GM12878 (cell line): ENCODE measurements around the gene SGTB. TPM values are rescaled to one million over a fixed set of nuclear protein-coding genes. Genes with fewer than 3 reads are reported as not detected.

Experiments used
- CBX3 ChIP-seq: fragments of 200-600 bp; sonication (generic); IDR thresholded peaks from 2 replicates; pipeline ENCODE4 v1.6.1; 2016; ENCODE audit warnings: low read depth, borderline replicate concordance
- CBX5 ChIP-seq: sonication (generic); IDR thresholded peaks from 2 replicates; pipeline ENCODE4 v1.6.1; 2016; ENCODE audit warnings: low read depth, moderate library complexity, mild to moderate bottlenecking, inconsistent platforms
- CREB1 ChIP-seq: IDR thresholded peaks from 2 replicates; pipeline ENCODE4 v1.6.1; 2012; ENCODE audit warnings: low read depth, mild to moderate bottlenecking, inconsistent platforms
- CUX1 ChIP-seq: IDR thresholded peaks from 2 replicates; pipeline ENCODE4 v1.6.1; 2012; ENCODE audit warnings: improper control_type of control experiment, low read depth, low read length; ENCODE audit not compliant: insufficient replicate concordance
- FOXM1 ChIP-seq: IDR thresholded peaks from 2 replicates; pipeline ENCODE4 v1.6.1; 2012; ENCODE audit warnings: low read depth, mild to moderate bottlenecking, inconsistent platforms, low read length, moderate library complexity
- GATAD2B ChIP-seq: fragments of 450-650 bp; conservative IDR thresholded peaks from 2 replicates; pipeline ENCODE4 v1.6.1; 2017; ENCODE audit warnings: low read depth, mild to moderate bottlenecking, moderate library complexity
- HSF1 ChIP-seq: fragments of 150-350 bp; IDR thresholded peaks from 2 replicates; pipeline ENCODE4 v1.6.1; 2014; ENCODE audit warnings: mild to moderate bottlenecking, low read depth, low read length
- IKZF1 ChIP-seq: fragments of 450-650 bp; conservative IDR thresholded peaks from 2 replicates; pipeline ENCODE4 v1.6.1; 2017; ENCODE audit warnings: antibody characterized with exemption, mild to moderate bottlenecking
- KAT2A ChIP-seq: conservative IDR thresholded peaks from 2 replicates; pipeline ENCODE4 v1.6.1; 2011; ENCODE audit warnings: low read depth, low read length; ENCODE audit not compliant: control insufficient read depth
- MXI1 ChIP-seq: fragments of 150-350 bp; IDR thresholded peaks from 2 replicates; pipeline ENCODE4 v1.6.1; 2011; ENCODE audit warnings: low read depth, mild to moderate bottlenecking, inconsistent platforms, low read length, improper control_type of control experiment
- MYC ChIP-seq: IDR thresholded peaks from 2 replicates; pipeline ENCODE4 v1.6.1; 2011; ENCODE audit warnings: mild to moderate bottlenecking, low read length, moderate library complexity, inconsistent platforms; ENCODE audit not compliant: insufficient read depth, insufficient replicate concordance, insufficient read length, severe bottlenecking
- NFXL1 ChIP-seq: fragments of 450-650 bp; IDR thresholded peaks from 2 replicates; pipeline ENCODE4 v1.6.1; 2017; ENCODE audit warnings: antibody characterized with exemption, mild to moderate bottlenecking, borderline replicate concordance
- NRF1 ChIP-seq: conservative IDR thresholded peaks from 2 replicates; pipeline ENCODE4 v1.6.1; 2011; ENCODE audit warnings: mild to moderate bottlenecking, low read depth, low read length, improper control_type of control experiment
- POLR2A ChIP-seq: IDR thresholded peaks from 2 replicates; pipeline ENCODE4 v1.6.1; 2011; ENCODE audit warnings: low read depth, mild to moderate bottlenecking, low read length
- RELA ChIP-seq: fragments of 450-650 bp; IDR thresholded peaks from 2 replicates; pipeline ENCODE4 v1.8.0; 2014; ENCODE audit warnings: borderline replicate concordance; ENCODE audit not compliant: partially characterized antibody
- RUNX3 ChIP-seq: IDR thresholded peaks from 2 replicates; pipeline ENCODE4 v1.6.1; 2012; ENCODE audit warnings: low read length, inconsistent platforms
- STAT3 ChIP-seq: IDR thresholded peaks from 2 replicates; pipeline ENCODE4 v1.6.1; 2011; ENCODE audit warnings: low read depth, low read length, improper control_type of control experiment
- TCF12 ChIP-seq: IDR thresholded peaks from 2 replicates; pipeline ENCODE4 v1.6.1; 2011; ENCODE audit warnings: low read depth, mild to moderate bottlenecking, low read length
- ZNF24 ChIP-seq: fragments of 450-650 bp; IDR thresholded peaks from 2 replicates; pipeline ENCODE4 v1.6.1; 2017; ENCODE audit warnings: antibody characterized with exemption, mild to moderate bottlenecking
- ZSCAN29 ChIP-seq: fragments of 450-650 bp; IDR thresholded peaks from 2 replicates; pipeline ENCODE4 v1.6.1; 2017; ENCODE audit warnings: mild to moderate bottlenecking, moderate library complexity
- polyA plus RNA-seq, 11 experiments: library from polyadenylated mRNA; depleted of rRNA in 4 of 11; unstranded in 6 of 11; stranded (reverse) in 5 of 11; fragments of >200 nt; fragmentation: Nextera tagmentation in 4 of 11; fragmentation: Illumina TruSeq in 1 of 11; extraction: Ambion mirVana in 4 of 11; extraction: Trizol in 1 of 11; gene quantifications; 1 replicate in 1 of 11; 2 replicates in 10 of 11; pipeline versions ENCODE4 v1.2.1 to v1.2.3, GENCODE V29; 2011 to 2016; ENCODE audit warnings: inconsistent platforms in 2 of 11, missing spikeins in 2 of 11, low read depth in 1 of 11
- total RNA-seq, 4 experiments: library from RNA; depleted of rRNA in 3 of 4; stranded (reverse); fragments of >200 nt in 3 of 4; fragmentation: Illumina TruSeq in 1 of 4; extraction: Trizol in 1 of 4; gene quantifications; 2 replicates each; pipeline versions ENCODE4 v1.2.1 to v1.2.3, GENCODE V29; 2013 to 2021
- TF ChIP-seq, protein P1 (sequence below), 3 experiments: IDR thresholded peaks in 2 of 3; conservative IDR thresholded peaks in 1 of 3; 2 replicates each; pipeline ENCODE4 v1.5.1; 2011; ENCODE audit warnings: low read depth in 3 of 3, low read length in 3 of 3, mild to moderate bottlenecking in 3 of 3, control low read depth in 2 of 3, moderate library complexity in 2 of 3, inconsistent platforms in 1 of 3, mixed read lengths in 1 of 3; ENCODE audit not compliant: control insufficient read depth in 2 of 3, insufficient read depth in 1 of 3; ENCODE audit errors: extremely low read depth in 1 of 3

The SGTB gene
- total and polyA plus RNA-seq, 10 of the 15 experiments (the other 5 are each of a cell fraction or from before 2014, with no cell fraction given), result 1.0 to 7.8 (median 5.4) TPM

DNA sequence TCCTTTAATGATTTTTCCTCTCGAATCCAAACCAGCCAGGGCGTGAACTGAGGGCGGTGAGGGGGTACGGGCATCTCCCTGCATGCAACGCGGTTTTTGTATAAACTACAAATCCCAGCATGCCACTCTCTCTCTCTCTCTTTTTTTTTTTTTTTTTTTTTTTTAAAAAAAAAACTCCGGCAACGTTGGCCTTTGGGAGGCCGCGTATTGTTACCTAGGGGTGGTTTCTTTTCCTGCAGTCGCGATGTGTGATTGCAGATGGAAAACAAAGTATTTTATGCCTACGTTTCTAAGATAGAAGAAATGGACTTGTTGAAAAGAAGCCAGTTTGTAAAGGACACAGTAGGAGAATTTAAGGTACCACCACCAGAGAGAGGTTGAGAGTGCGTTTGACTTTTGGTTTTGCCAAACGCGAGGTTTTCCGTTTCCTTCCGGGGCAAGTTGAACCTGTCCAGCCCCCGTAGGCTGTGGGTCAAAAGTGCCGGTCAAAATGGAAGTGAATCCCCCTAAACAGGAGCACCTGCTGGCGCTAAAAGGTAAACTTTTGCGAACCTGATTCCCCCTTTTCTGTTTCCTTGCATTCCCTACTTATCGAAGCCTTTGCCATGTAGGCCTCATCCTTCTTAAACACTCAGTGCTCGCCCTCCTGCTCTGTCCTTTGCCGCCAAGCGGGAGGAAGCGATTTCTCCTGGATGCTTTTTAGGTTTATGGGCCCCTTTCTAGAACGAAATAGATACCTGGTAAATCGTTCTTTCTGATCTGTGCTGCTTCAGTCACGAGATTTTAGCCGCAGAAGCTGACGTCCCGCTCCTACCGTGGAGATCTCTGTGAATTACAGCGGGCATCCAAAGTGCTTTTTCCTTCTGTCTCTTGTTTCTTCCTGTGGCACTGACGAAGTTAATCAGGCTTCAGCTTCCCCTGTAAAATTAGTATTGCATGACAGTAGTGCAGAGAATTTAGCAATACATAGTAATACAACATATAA, 97.0 kb downstream of the SGTB start, which contains the start of the genes SHLD3 and TRAPPC13 (continued):
- TF ChIP-seq, protein P1, sequence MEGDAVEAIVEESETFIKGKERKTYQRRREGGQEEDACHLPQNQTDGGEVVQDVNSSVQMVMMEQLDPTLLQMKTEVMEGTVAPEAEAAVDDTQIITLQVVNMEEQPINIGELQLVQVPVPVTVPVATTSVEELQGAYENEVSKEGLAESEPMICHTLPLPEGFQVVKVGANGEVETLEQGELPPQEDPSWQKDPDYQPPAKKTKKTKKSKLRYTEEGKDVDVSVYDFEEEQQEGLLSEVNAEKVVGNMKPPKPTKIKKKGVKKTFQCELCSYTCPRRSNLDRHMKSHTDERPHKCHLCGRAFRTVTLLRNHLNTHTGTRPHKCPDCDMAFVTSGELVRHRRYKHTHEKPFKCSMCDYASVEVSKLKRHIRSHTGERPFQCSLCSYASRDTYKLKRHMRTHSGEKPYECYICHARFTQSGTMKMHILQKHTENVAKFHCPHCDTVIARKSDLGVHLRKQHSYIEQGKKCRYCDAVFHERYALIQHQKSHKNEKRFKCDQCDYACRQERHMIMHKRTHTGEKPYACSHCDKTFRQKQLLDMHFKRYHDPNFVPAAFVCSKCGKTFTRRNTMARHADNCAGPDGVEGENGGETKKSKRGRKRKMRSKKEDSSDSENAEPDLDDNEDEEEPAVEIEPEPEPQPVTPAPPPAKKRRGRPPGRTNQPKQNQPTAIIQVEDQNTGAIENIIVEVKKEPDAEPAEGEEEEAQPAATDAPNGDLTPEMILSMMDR (IDR thresholded peaks at IDR 0.05 in 2 of 3, conservative IDR thresholded peaks at IDR 0.05 in 1 of 3; ENCODE audit: control insufficient read depth in 2 of 3, extremely low read depth in 1 of 3, insufficient read depth in 1 of 3, low read depth in 3 of 3, low read length in 3 of 3), result 0 out of 6 replicates have a peak, but pooled peaks of 1 of the 3 experiments have one; percentile 6
- peak; percentile 74 for TF ChIP-seq IKZF1
- no peak for TF ChIP-seq KAT2A
- 0 out of 2 replicates have a peak, but pooled peaks have one; percentile 55 for TF ChIP-seq CBX5
- TF ChIP-seq CUX1, result no peak
- TF ChIP-seq RELA, result no peak
- no peak for TF ChIP-seq ZNF24
- TF ChIP-seq HSF1, result no peak
- TF ChIP-seq GATAD2B, result no peak
- TF ChIP-seq MYC, result no peak
- TF ChIP-seq NFXL1, result no peak
- TF ChIP-seq NRF1, result no peak
- peak; percentile 53; the same call in 1 of the 2 replicates for TF ChIP-seq FOXM1
- TF ChIP-seq CREB1, result peak; percentile 44; the same call in 1 of the 2 replicates
- peak; percentile 78 for TF ChIP-seq RUNX3
- no peak; the same call in 1 of the 2 replicates for TF ChIP-seq ZSCAN29
- no peak for TF ChIP-seq TCF12
- TF ChIP-seq STAT3, result no peak
- peak; percentile 46 for TF ChIP-seq MXI1
- peak; percentile 60 for TF ChIP-seq POLR2A
- no peak for TF ChIP-seq CBX3
